Astrocyte of the spinal cord (primary cell): ENCODE measurements around the gene TRIB2.

Source experiments
- DNase-seq: peaks from one replicate; pipeline ENCODE4 v3.0.0; 2011; ENCODE audit warnings: low read depth, low spot score
- H3K4me3 ChIP-seq: 2 replicates; pipeline ENCODE4 v1.5.1; 2011; ENCODE audit warnings: low read depth, mild to moderate bottlenecking, low read length, moderate library complexity
- in situ Hi-C: cut with HindIII; loops from 2 replicates; pipeline ENCODE4 v1.10.0; 2017; ENCODE audit warnings: low sequenced_read_pairs
- TF ChIP-seq, protein P1 (sequence below): IDR thresholded peaks from 2 replicates; pipeline ENCODE4 v1.5.1; 2012; ENCODE audit warnings: low read depth, mild to moderate bottlenecking, low read length, inconsistent platforms

TRIB2 gene

DNA sequence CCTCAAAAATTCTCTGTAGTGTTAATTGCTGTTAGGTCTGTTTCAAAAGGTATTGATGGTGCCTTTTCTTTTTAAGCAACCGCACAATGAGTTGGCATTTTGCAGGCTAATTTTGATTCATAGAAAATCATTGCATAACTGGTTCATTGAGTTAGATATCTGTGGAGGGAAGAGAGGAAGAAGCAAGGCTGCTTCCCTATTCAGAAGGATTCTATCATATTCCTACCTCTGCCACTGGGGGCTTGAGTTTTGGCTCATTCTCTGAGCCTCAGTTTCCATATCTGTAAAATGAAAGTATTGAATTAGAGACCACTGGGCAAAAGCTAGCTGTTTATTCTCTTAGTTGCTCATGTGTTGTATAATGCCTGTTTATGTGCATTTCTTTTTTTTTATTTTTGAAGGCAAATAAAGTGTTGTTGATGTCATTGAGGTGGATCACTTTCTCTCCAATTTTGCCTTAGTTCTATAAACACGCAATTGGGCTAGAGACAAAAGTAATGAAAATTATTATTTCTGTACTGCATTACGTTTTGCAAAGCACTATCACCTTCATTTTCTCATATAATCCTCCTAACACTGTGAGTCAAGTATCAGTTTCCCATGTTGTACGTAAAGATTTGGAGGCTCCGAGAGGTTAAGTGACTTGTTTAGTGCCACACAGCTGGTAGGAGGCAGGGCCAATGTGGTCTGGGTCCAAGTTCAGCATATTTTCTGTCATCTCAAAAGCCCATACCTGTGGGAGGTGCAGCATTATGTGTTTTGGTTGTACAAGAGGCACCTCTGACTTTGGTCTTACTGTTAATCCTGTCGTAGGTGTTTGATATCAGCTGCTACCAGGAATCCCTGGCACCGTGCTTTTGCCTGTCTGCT lies 5.9 kb downstream of the TRIB2 start:
- DNase-seq, result no peak
- peak overlapping the region; percentile 96 for H3K4me3 ChIP-seq
- TF ChIP-seq, protein P1, sequence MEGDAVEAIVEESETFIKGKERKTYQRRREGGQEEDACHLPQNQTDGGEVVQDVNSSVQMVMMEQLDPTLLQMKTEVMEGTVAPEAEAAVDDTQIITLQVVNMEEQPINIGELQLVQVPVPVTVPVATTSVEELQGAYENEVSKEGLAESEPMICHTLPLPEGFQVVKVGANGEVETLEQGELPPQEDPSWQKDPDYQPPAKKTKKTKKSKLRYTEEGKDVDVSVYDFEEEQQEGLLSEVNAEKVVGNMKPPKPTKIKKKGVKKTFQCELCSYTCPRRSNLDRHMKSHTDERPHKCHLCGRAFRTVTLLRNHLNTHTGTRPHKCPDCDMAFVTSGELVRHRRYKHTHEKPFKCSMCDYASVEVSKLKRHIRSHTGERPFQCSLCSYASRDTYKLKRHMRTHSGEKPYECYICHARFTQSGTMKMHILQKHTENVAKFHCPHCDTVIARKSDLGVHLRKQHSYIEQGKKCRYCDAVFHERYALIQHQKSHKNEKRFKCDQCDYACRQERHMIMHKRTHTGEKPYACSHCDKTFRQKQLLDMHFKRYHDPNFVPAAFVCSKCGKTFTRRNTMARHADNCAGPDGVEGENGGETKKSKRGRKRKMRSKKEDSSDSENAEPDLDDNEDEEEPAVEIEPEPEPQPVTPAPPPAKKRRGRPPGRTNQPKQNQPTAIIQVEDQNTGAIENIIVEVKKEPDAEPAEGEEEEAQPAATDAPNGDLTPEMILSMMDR, result peak; percentile 24
- in situ Hi-C loops, result loop anchor here (25.0 kb wide), 1 partner anchor 410 kb away; no protein-coding TSS in a partner anchor

DNA sequence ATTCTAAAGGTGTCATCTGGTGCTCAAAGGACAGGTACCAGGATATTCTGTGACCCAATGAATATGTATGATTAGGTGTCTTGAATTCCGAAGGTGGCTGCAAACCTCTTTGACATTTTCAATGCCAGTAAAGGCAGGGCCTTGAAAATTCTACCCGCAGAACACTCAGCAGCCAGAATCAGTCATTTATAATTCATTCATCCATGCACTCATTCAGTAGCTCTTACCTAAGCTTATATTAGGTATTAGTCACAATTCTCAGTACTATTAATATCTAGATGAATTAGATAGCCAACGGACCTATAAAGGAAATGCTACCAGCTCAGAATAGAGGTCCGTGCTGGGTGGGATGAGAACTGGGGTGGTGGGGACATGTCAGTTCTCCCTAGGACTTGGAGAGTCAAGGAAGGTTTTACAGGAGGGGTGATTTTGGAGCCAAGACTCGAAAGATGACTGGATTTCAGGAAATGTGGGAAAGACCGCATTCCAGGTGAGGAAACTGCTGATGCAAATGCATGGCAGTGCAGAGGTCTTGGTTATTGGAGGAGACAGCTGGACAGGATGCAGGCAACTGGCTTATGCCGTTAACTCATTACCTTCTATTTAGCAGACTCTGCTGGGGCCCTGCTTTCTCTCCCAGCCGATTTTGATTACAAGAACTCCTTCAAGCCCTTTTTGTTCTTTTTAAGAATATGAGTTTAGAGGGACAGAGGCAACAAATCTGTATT lies 7.2 kb downstream of the TRIB2 start:
- TF ChIP-seq, protein P1, result no peak
- no peak overlapping the region for H3K4me3 ChIP-seq
- DNase-seq, result no peak
- in situ Hi-C loops, result loop anchor here (25.0 kb wide), 1 partner anchor 412 kb away; no protein-coding TSS in a partner anchor

- no peak overlapping the region for H3K4me3 ChIP-seq
- in situ Hi-C loops, result no loop called here
- TF ChIP-seq, protein P1, result no peak
- no peak for DNase-seq
Observed at GRCh38 chr2:12725233-12726187, 8.8 kb downstream of the TRIB2 start.

GRCh38 chr2:12726271-12726670 lies 9.5 kb downstream of the TRIB2 start:
- no peak for DNase-seq
- no peak overlapping the region for H3K4me3 ChIP-seq
- TF ChIP-seq, protein P1, result no peak
- in situ Hi-C loops, result no loop called here

DNA sequence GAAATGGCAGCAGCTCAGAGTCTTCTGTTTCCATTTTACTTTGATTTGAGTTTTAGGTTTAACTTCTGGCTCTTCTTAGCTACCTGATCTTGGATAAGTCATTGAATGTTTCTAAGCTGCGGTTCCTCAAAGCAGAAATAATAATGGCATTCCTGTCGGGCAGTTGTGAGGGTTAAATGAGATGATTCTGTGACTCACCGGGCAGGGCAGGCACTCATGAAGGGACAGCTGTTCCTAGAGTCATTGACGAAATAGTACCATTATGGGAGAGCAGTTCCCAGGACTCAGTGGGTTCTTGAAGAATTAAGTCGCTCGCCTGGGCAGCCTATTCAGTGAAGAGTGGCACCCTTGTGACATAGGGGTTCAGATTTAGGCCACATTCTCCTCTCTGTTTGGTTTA lies 10.3 kb downstream of the TRIB2 start:
- in situ Hi-C loops, result no loop called here
- peak; percentile 67 for DNase-seq
- no peak overlapping the region for H3K4me3 ChIP-seq
- TF ChIP-seq, protein P1, result no peak

DNA sequence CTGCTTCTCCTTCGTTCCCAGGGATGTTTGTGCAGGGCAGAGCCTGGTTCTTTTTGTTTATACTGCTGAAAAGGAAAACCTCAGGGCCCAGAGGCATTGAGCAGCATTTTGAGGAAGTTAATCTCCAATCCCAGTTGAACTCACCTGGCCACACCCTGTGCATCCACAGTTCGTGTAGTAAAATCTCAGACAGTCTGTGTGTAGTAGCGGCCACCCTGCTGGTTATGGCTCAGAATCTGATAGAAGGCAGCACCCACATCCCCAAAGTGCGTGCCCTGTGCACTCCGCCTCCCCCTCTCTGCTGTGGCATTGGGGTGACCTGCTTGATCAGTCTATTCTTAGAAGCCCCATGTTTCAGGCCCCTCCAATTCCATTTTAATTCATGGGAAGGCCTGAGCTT lies 10.9 kb downstream of the TRIB2 start:
- DNase-seq, result no peak
- TF ChIP-seq, protein P1, result no peak
- no peak overlapping the region for H3K4me3 ChIP-seq
- in situ Hi-C loops, result no loop called here
